ENCODE results near the gene SLC38A8. TPM values are rescaled to one million over a fixed set of nuclear protein-coding genes. Genes with fewer than 3 reads are reported as not detected.

SLC38A8 gene
- total RNA-seq, result not detected in 2 replicates
- not detected in 2 replicates for polyA plus RNA-seq

- Histone ChIP-seq H3K9me3 (ENCODE audit: low read depth) (no peaks in the 10 kb centered on the region), H3K4me3 (no peak within 1 kb of the TSS), H3K4me1 (ENCODE audit: low read depth) (peaks cover 17% of the 10 kb centered on the region), H3K27ac (no peak within 1 kb of the TSS), H3K36me3 (no peaks in the 10 kb centered on the region), H3K27me3 (no peaks in the 10 kb centered on the region)
- TF ChIP-seq CTCF (IDR thresholded peaks at IDR 0.05; ENCODE audit: low read depth, low read length), result no peak
- no peak for DNase-seq (ENCODE audit: low read depth in 1 of 2, low spot score in 1 of 2)
These were observed at the start of gene SLC38A8 for GRCh38 chr16:84042308-84042878. Gene SLC38A8 (minus strand): TSS chr16:84042795. CDS start chr16:84042157, 638 bp downstream.

GRCh38 chr16:84091460-84091859 lies 48.9 kb upstream of the SLC38A8 start:
- DNase-seq (ENCODE audit: low read depth in 1 of 2, low spot score in 1 of 2), result no peak
- TF ChIP-seq CTCF (IDR thresholded peaks at IDR 0.05; ENCODE audit: low read depth, low read length), result no peak
- Histone ChIP-seq H3K4me1 (ENCODE audit: low read depth) (no peaks in the 10 kb centered on the region), H3K9me3 (ENCODE audit: low read depth) (no peaks in the 10 kb centered on the region), H3K36me3 (peaks cover 71% of the 10 kb centered on the region), H3K27me3 (no peaks in the 10 kb centered on the region), H3K4me3 (no peak overlapping the region), H3K27ac (no peak overlapping the region)

GRCh38 chr16:84090211-84090610 lies 47.6 kb upstream of the SLC38A8 start:
- Histone ChIP-seq H3K36me3 (peaks cover 67% of the 10 kb centered on the region), H3K4me3 (no peak overlapping the region), H3K9me3 (ENCODE audit: low read depth) (no peaks in the 10 kb centered on the region), H3K27ac (no peak overlapping the region), H3K4me1 (ENCODE audit: low read depth) (no peaks in the 10 kb centered on the region), H3K27me3 (no peaks in the 10 kb centered on the region)
- DNase-seq (ENCODE audit: low read depth in 1 of 2, low spot score in 1 of 2), result no peak
- no peak for TF ChIP-seq CTCF (IDR thresholded peaks at IDR 0.05; ENCODE audit: low read depth, low read length)

GRCh38 chr16:84088695-84089395 lies 46.2 kb upstream of the SLC38A8 start:
- H3K4me1 ChIP-seq (ENCODE audit: low read depth), result no peaks in the 10 kb centered on the region
- H3K4me3 ChIP-seq, result no peak overlapping the region
- H3K9me3 ChIP-seq (ENCODE audit: low read depth), result no peaks in the 10 kb centered on the region
- H3K27me3 ChIP-seq, result no peaks in the 10 kb centered on the region
- no peak overlapping the region for H3K27ac ChIP-seq
- no peak for DNase-seq (ENCODE audit: low read depth in 1 of 2, low spot score in 1 of 2)
- H3K36me3 ChIP-seq, result peaks cover 64% of the 10 kb centered on the region
- no peak for TF ChIP-seq CTCF (IDR thresholded peaks at IDR 0.05; ENCODE audit: low read depth, low read length)

GRCh38 chr16:84087466-84088151 lies 45.0 kb upstream of the SLC38A8 start:
- H3K27ac ChIP-seq, result no peak overlapping the region
- no peaks in the 10 kb centered on the region for H3K9me3 ChIP-seq (ENCODE audit: low read depth)
- no peak for DNase-seq (ENCODE audit: low read depth in 1 of 2, low spot score in 1 of 2)
- H3K4me3 ChIP-seq, result no peak overlapping the region
- H3K4me1 ChIP-seq (ENCODE audit: low read depth), result no peaks in the 10 kb centered on the region
- H3K27me3 ChIP-seq, result no peaks in the 10 kb centered on the region
- TF ChIP-seq CTCF (IDR thresholded peaks at IDR 0.05; ENCODE audit: low read depth, low read length), result no peak
- H3K36me3 ChIP-seq, result peaks cover 61% of the 10 kb centered on the region

All from cardiac muscle cell (in vitro differentiated cells and primary cell).